Endothelial cell of umbilical vein (primary cell): ENCODE data around the gene PGBD5. TPM values are rescaled to one million over a fixed set of nuclear protein-coding genes. Genes with fewer than 3 reads are reported as not detected.

Source experiments
- BruUV-seq: library from RNA; stranded (reverse); fragments of 400-500 nt; replicated peaks from 2 replicates; lab custom pipeline; 2021; lab: Mats Ljungman, UMichigan
- CTCF ChIA-PET: fragments of 300-600, 350-600 bp; sonication (Branson Sonifier 250); formaldehyde crosslinking; loops from one replicate; lab custom pipeline; 2021; ENCODE audit warnings: antibody characterized with exemption, inconsistent platforms; lab: Charles Lee
- POLR2A ChIA-PET: fragments of 300-600, 350-600 bp; sonication (Branson Sonifier 250); formaldehyde crosslinking; loops from one replicate; lab custom pipeline; 2021; ENCODE audit warnings: antibody characterized with exemption, inconsistent platforms; lab: Charles Lee
- DNase-seq: peaks from one replicate; pipeline ENCODE4 v3.0.0-alpha.2; 2011; ENCODE audit warnings: low read depth, low spot score
- FAIRE-seq: peaks from 2 replicates; lab custom pipeline; 2011; peaks lifted over from hg19 to GRCh38; lab: Jason Lieb, UNC
- H2AFZ ChIP-seq: 2 replicates; pipeline ENCODE4 v1.6.0; 2012; ENCODE audit warnings: low read depth, low read length, control low read depth, inconsistent platforms
- H3K27ac ChIP-seq: 2 replicates; pipeline ENCODE4 v1.5.1; 2011; ENCODE audit warnings: low read depth, mild to moderate bottlenecking, control low read depth, low read length, moderate library complexity; ENCODE audit not compliant: insufficient read depth
- H3K27me3 ChIP-seq, 2 experiments: 2 replicates each; pipeline versions ENCODE4 v1.6.0 to v1.6.1; 2011; ENCODE audit warnings: low read length in 2 of 2, mixed read lengths in 1 of 2; ENCODE audit not compliant: control insufficient read depth in 2 of 2, insufficient read depth in 2 of 2
- H3K36me3 ChIP-seq, 2 experiments: 2 replicates in 1 of 2; 3 replicates in 1 of 2; pipeline ENCODE4 v1.5.1; 2011; ENCODE audit warnings: low read length in 2 of 2, mild to moderate bottlenecking in 1 of 2, moderate library complexity in 1 of 2; ENCODE audit not compliant: control insufficient read depth in 2 of 2, insufficient read depth in 2 of 2; ENCODE audit errors: extremely low read depth in 1 of 2
- H3K4me1 ChIP-seq: 3 replicates; pipeline ENCODE4 v1.5.1; 2011; ENCODE audit warnings: mild to moderate bottlenecking, low read length; ENCODE audit not compliant: control insufficient read depth, insufficient read depth; ENCODE audit errors: extremely low read depth
- H3K4me2 ChIP-seq: 2 replicates; pipeline ENCODE4 v1.6.1; 2011; ENCODE audit warnings: low read length, control low read depth, mixed read lengths; ENCODE audit not compliant: insufficient read depth
- H3K4me3 ChIP-seq, 3 experiments: fragments of 200-600 bp in 1 of 3; sonication (generic), shearing (Covaris generic) in 1 of 3; replicated peaks in 1 of 3; 2 replicates each; pipeline ENCODE4 v1.5.1; 2011 to 2016; ENCODE audit warnings: control low read depth in 3 of 3, low read length in 3 of 3, mild to moderate bottlenecking in 2 of 3, inconsistent platforms in 1 of 3, low read depth in 1 of 3, moderate library complexity in 1 of 3; ENCODE audit not compliant: insufficient read depth in 1 of 3
- H3K79me2 ChIP-seq: 2 replicates; pipeline ENCODE4 v1.6.0; 2012; ENCODE audit warnings: low read length, inconsistent platforms; ENCODE audit not compliant: control insufficient read depth, insufficient read depth
- H3K9ac ChIP-seq: replicated peaks from 2 replicates; pipeline ENCODE3; 2011; ENCODE audit warnings: low read length, control low read depth; ENCODE audit not compliant: insufficient read depth; ENCODE audit errors: extremely low read depth
- H3K9me1 ChIP-seq: replicated peaks from 3 replicates; pipeline ENCODE4 v1.6.0; 2011; ENCODE audit warnings: mild to moderate bottlenecking, low read length; ENCODE audit not compliant: control insufficient read depth, insufficient read depth; ENCODE audit errors: extremely low read depth
- H3K9me3 ChIP-seq: replicated peaks from 2 replicates; pipeline ENCODE4 v1.5.1; 2012; ENCODE audit warnings: low read length, inconsistent platforms; ENCODE audit not compliant: control insufficient read depth, insufficient read depth
- H4K20me1 ChIP-seq: replicated peaks from 2 replicates; pipeline ENCODE3; 2011; ENCODE audit warnings: mild to moderate bottlenecking, low read length; ENCODE audit not compliant: control insufficient read depth, insufficient read depth; ENCODE audit errors: extremely low read depth
- CTCF ChIP-seq, 2 donors: IDR thresholded peaks; 1 replicate in 1 of 2; 2 replicates in 1 of 2; pipeline ENCODE4 v1.5.1; 2011; ENCODE audit warnings: low read length in 2 of 2, mild to moderate bottlenecking in 2 of 2, moderate library complexity in 2 of 2, control low read depth in 1 of 2, inconsistent platforms in 1 of 2, low read depth in 1 of 2; ENCODE audit not compliant: insufficient read depth in 1 of 2; ENCODE audit errors: extremely low read depth in 1 of 2
- EZH2 ChIP-seq: IDR thresholded peaks from 2 replicates; pipeline ENCODE4 v1.6.1; 2012; ENCODE audit warnings: borderline replicate concordance, low read depth, mild to moderate bottlenecking, moderate library complexity, low read length, inconsistent platforms; ENCODE audit not compliant: severe bottlenecking
- FOS ChIP-seq: IDR thresholded peaks from 2 replicates; pipeline ENCODE4 v1.6.1; 2011; ENCODE audit warnings: mild to moderate bottlenecking, low read length, moderate library complexity, borderline replicate concordance; ENCODE audit not compliant: insufficient read depth
- GATA2 ChIP-seq: IDR thresholded peaks from 2 replicates; pipeline ENCODE4 v1.7.0; 2011; ENCODE audit warnings: low read depth, mild to moderate bottlenecking, moderate library complexity, mixed read lengths, low read length; ENCODE audit not compliant: insufficient read length, insufficient read depth
- JUN ChIP-seq: IDR thresholded peaks from 2 replicates; pipeline ENCODE4 v1.6.1; 2011; ENCODE audit warnings: borderline replicate concordance, low read depth; ENCODE audit not compliant: insufficient read length, insufficient read depth
- MAX ChIP-seq: IDR thresholded peaks from 2 replicates; pipeline ENCODE4 v1.6.1; 2011; ENCODE audit not compliant: insufficient read depth, insufficient read length
- POLR2A ChIP-seq: IDR thresholded peaks from 2 replicates; pipeline ENCODE4 v1.6.1; 2012; ENCODE audit warnings: low read depth, mild to moderate bottlenecking, control low read depth, low read length
- POLR2AphosphoS5 ChIP-seq: IDR thresholded peaks from 2 replicates; pipeline ENCODE4 v1.6.1; 2012; ENCODE audit warnings: low read depth, mild to moderate bottlenecking, control low read depth, low read length, moderate library complexity; ENCODE audit not compliant: insufficient read depth
- dilution Hi-C: fragments of 300-500 bp; cut with MboI; formaldehyde crosslinking; loops from one replicate; pipeline ENCODE4 v1.15.0; 2019; ENCODE audit warnings: low sequenced_read_pairs; ENCODE audit not compliant: extremely low pct_ligation_motif_present
- intact Hi-C: fragments of 100-400 bp; cut with micrococcal nuclease; formaldehyde crosslinking; loops from one replicate; pipeline ENCODE4 v1.10.0; 2022
- polyA plus RNA-seq, 4 experiments: library from polyadenylated mRNA; depleted of rRNA in 3 of 4; stranded (reverse) in 3 of 4; unstranded in 1 of 4; fragments of >200 nt; gene quantifications; 2 replicates each; pipeline versions ENCODE4 v1.2.1 to v1.2.3, GENCODE V29; 2011 to 2012; ENCODE audit warnings: missing spikeins in 1 of 4
- total RNA-seq: library from RNA; stranded (reverse); gene quantifications from 2 replicates; pipeline ENCODE4 v1.2.3, GENCODE V29; 2021

Gene PGBD5
- total and polyA plus RNA-seq, 2 donors (not counting 3 experiments of a cell fraction or from before 2014, with no cell fraction given): 0.03 TPM; not detected in 1

DNA sequence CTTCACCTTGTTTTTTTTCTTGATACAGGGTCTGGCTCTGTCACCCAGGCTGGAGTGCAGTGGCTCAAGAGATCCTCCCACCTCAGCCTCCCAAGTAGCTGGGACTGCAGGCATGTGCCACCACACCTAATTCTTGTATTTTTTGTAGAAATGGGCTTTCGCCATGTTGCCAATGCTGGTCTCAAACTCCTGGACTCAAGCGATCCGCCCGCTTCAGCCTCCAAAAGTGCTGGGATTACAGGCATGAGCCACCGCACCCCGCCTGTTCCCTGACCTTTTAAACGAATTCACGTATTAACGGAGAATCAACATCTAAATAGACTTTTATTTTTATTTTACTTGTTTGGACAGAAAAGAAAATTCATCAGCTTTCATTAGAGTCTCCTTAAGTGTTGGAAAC, 104.8 kb downstream of the PGBD5 start:
- Histone ChIP-seq H3K9me1 (no peaks in the 10 kb centered on the region), H3K27ac (no peak overlapping the region), H2AFZ (no peak overlapping the region), H3K4me2 (no peak overlapping the region), H3K4me1 (no peaks in the 10 kb centered on the region), H3K9me3 (no peaks in the 10 kb centered on the region), H3K9ac (no peak overlapping the region), H3K79me2 (no peaks in the 10 kb centered on the region), H3K4me3 (no peak overlapping the region), H3K27me3 (no peaks in the 10 kb centered on the region), H3K36me3 (no peaks in the 10 kb centered on the region), H4K20me1 (no peaks in the 10 kb centered on the region)
- intact Hi-C loops (no loop called here), dilution Hi-C loops (no loop called here)
- ChIA-PET POLR2A (no interaction called here), CTCF (no interaction called here)
- BruUV-seq: no TSS peak
- TF ChIP-seq EZH2 (no peak), CTCF (IDR thresholded peaks at IDR 0.05; ENCODE audit: extremely low read depth in 1 of 2, insufficient read depth in 1 of 2, low read depth in 1 of 2, low read length in 2 of 2) (no peak), POLR2AphosphoS5 (no peak), FOS (no peak)
- FAIRE-seq (no peak), DNase-seq (no peak)

GRCh38 chr1:230320804-230321203, 105.3 kb downstream of the PGBD5 start:
- TF ChIP-seq JUN (no peak), GATA2 (no peak), EZH2 (no peak), POLR2AphosphoS5 (no peak), FOS (no peak), MAX (no peak), POLR2A (no peak)
- H3K36me3 ChIP-seq: no peaks in the 10 kb centered on the region
- no peak overlapping the region for H3K9ac ChIP-seq
- CTCF ChIA-PET: no interaction called here
- no peaks in the 10 kb centered on the region for H3K9me3 ChIP-seq
- POLR2A ChIA-PET: no interaction called here
- no peak overlapping the region for H3K27ac ChIP-seq
- no peak overlapping the region for H2AFZ ChIP-seq
- intact Hi-C loops (no loop called here), dilution Hi-C loops (no loop called here)
- no peaks in the 10 kb centered on the region for H3K4me1 ChIP-seq
- H3K79me2 ChIP-seq: no peaks in the 10 kb centered on the region
- H3K4me2 ChIP-seq: no peak overlapping the region
- no peaks in the 10 kb centered on the region for H3K27me3 ChIP-seq
- no peak overlapping the region for H3K4me3 ChIP-seq
- DNase-seq (no peak), FAIRE-seq (no peak)
- H4K20me1 ChIP-seq: no peaks in the 10 kb centered on the region
- no peaks in the 10 kb centered on the region for H3K9me1 ChIP-seq
- no TSS peak for BruUV-seq
